H1 (cell line): ENCODE results near the gene STK39. TPM values are rescaled to one million over a fixed set of nuclear protein-coding genes. Genes with fewer than 3 reads are reported as not detected.

ENCODE experiments used
- CTCF ChIA-PET: fragments of 300-600 bp; sonication (Branson Sonifier 250); formaldehyde crosslinking; loops from one replicate; lab custom pipeline; 2021; ENCODE audit not compliant: partially characterized antibody; lab: Charles Lee
- POLR2A ChIA-PET: fragments of 300-600 bp; sonication (Branson Sonifier 250); formaldehyde crosslinking; loops from one replicate; lab custom pipeline; 2021; ENCODE audit warnings: inconsistent platforms; ENCODE audit not compliant: partially characterized antibody; lab: Charles Lee
- DNase-seq, 2 experiments: peaks; one replicate each; pipeline versions ENCODE4 v3.0.0 to v3.0.0-alpha.2; 2010 to 2022; ENCODE audit warnings: low spot score in 2 of 2, low read depth in 1 of 2, mixed read lengths in 1 of 2
- FAIRE-seq: peaks from 2 replicates; lab custom pipeline; 2011; peaks lifted over from hg19 to GRCh38; lab: Jason Lieb, UNC
- H2AFZ ChIP-seq: 2 replicates; pipeline ENCODE4 v1.8.1; 2012; ENCODE audit warnings: low read length, inconsistent platforms
- H2AK5ac ChIP-seq: 2 replicates; pipeline ENCODE4 v1.6.1; 2013; ENCODE audit warnings: low read depth, low read length
- H2BK120ac ChIP-seq: replicated peaks from 2 replicates; pipeline ENCODE3; 2013; ENCODE audit warnings: low read depth, low read length, inconsistent platforms
- H2BK12ac ChIP-seq: 2 replicates; pipeline ENCODE4 v1.6.1; 2013; ENCODE audit warnings: low read depth, low read length
- H2BK15ac ChIP-seq: 2 replicates; pipeline ENCODE4 v1.6.1; 2013; ENCODE audit warnings: low read length
- H2BK20ac ChIP-seq: 2 replicates; pipeline ENCODE4 v1.6.1; 2013; ENCODE audit warnings: low read length
- H2BK5ac ChIP-seq: 2 replicates; pipeline ENCODE4 v1.6.1; 2013; ENCODE audit warnings: low read depth, low read length
- H3K14ac ChIP-seq: 2 replicates; pipeline ENCODE4 v1.6.1; 2013; ENCODE audit warnings: inconsistent platforms; ENCODE audit not compliant: insufficient read length
- H3K18ac ChIP-seq: 2 replicates; pipeline ENCODE4 v1.6.1; 2013; ENCODE audit warnings: low read length; ENCODE audit errors: extremely low read depth
- H3K23ac ChIP-seq: 2 replicates; pipeline ENCODE4 v1.6.1; 2013; ENCODE audit warnings: inconsistent platforms; ENCODE audit not compliant: insufficient read length
- H3K23me2 ChIP-seq: 2 replicates; pipeline ENCODE4 v1.6.1; 2013; ENCODE audit warnings: low read depth, low read length
- H3K27ac ChIP-seq: 2 replicates; pipeline ENCODE4 v1.6.1; 2011; ENCODE audit warnings: low read depth, low read length, inconsistent platforms
- H3K27me3 ChIP-seq, 4 experiments: replicated peaks in 1 of 4; 1 replicate in 1 of 4; 2 replicates in 3 of 4; pipeline versions ENCODE4 v1.6.1 to v1.8.1; 2011 to 2013; ENCODE audit warnings: low read length in 3 of 4, mild to moderate bottlenecking in 3 of 4, inconsistent platforms in 2 of 4, mixed read lengths in 2 of 4, moderate library complexity in 1 of 4; ENCODE audit not compliant: control insufficient read depth in 3 of 4, insufficient read depth in 3 of 4; ENCODE audit errors: extremely low read depth in 1 of 4
- H3K36me3 ChIP-seq, 4 experiments: 2 replicates each; pipeline versions ENCODE4 v1.6.1 to v1.8.1; 2011 to 2013; ENCODE audit warnings: mild to moderate bottlenecking in 4 of 4, low read length in 3 of 4, moderate library complexity in 2 of 4, control low read depth in 1 of 4, inconsistent platforms in 1 of 4; ENCODE audit not compliant: insufficient read depth in 4 of 4, control insufficient read depth in 2 of 4
- H3K4ac ChIP-seq: replicated peaks from 2 replicates; pipeline ENCODE3; 2013; ENCODE audit warnings: low read length, low read depth, mixed read lengths, inconsistent platforms; ENCODE audit not compliant: insufficient read length
- H3K4me1 ChIP-seq, 4 experiments: replicated peaks in 1 of 4; 1 replicate in 1 of 4; 2 replicates in 3 of 4; pipeline versions ENCODE4 v1.6.1 to v1.8.1; 2011 to 2013; ENCODE audit warnings: low read length in 3 of 4, inconsistent platforms in 2 of 4, mixed read lengths in 1 of 4; ENCODE audit not compliant: insufficient read depth in 4 of 4, control insufficient read depth in 3 of 4
- H3K4me2 ChIP-seq, 2 experiments: 2 replicates each; pipeline versions ENCODE4 v1.6.1 to v1.8.1; 2011 to 2013; ENCODE audit warnings: low read depth in 2 of 2, low read length in 2 of 2, control low read depth in 1 of 2, inconsistent platforms in 1 of 2, mild to moderate bottlenecking in 1 of 2; ENCODE audit not compliant: insufficient read depth in 1 of 2
- H3K4me3 ChIP-seq, 4 experiments: fragments of 200-600, 300-600 bp in 1 of 4; sonication (generic), shearing (Covaris generic), sonication (Bioruptor Twin) in 1 of 4; 2 replicates each; pipeline versions ENCODE4 v1.5.1 to v1.8.1; 2011 to 2016; ENCODE audit warnings: low read length in 4 of 4, low read depth in 3 of 4, control low read depth in 2 of 4, inconsistent platforms in 2 of 4, mild to moderate bottlenecking in 2 of 4, mixed read lengths in 1 of 4, moderate library complexity in 1 of 4; ENCODE audit not compliant: insufficient read depth in 2 of 4; ENCODE audit errors: extremely low read depth in 1 of 4
- H3K56ac ChIP-seq: replicated peaks from 2 replicates; pipeline ENCODE3; 2013; ENCODE audit warnings: low read depth, mild to moderate bottlenecking, mixed read lengths, low read length, inconsistent platforms; ENCODE audit not compliant: insufficient read length
- H3K79me1 ChIP-seq: 2 replicates; pipeline ENCODE4 v1.6.1; 2013; ENCODE audit warnings: low read depth, low read length, control low read depth
- H3K79me2 ChIP-seq, 2 experiments: 2 replicates each; pipeline versions ENCODE4 v1.6.1 to v1.8.1; 2012 to 2013; ENCODE audit warnings: low read length in 2 of 2, mild to moderate bottlenecking in 2 of 2, inconsistent platforms in 1 of 2; ENCODE audit not compliant: insufficient read depth in 2 of 2, control insufficient read depth in 1 of 2
- H3K9ac ChIP-seq, 4 experiments: replicated peaks in 1 of 4; 1 replicate in 1 of 4; 2 replicates in 3 of 4; pipeline versions ENCODE4 v1.6.1 to v1.8.1; 2011 to 2013; ENCODE audit warnings: low read depth in 3 of 4, low read length in 3 of 4, control low read depth in 2 of 4, mild to moderate bottlenecking in 2 of 4, moderate library complexity in 2 of 4, inconsistent platforms in 1 of 4; ENCODE audit errors: extremely low read depth in 1 of 4
- H3K9me3 ChIP-seq, 2 experiments: 2 replicates each; pipeline versions ENCODE4 v1.6.1 to v1.8.1; 2012 to 2013; ENCODE audit warnings: mild to moderate bottlenecking in 2 of 2, moderate library complexity in 2 of 2, control low read depth in 1 of 2, inconsistent platforms in 1 of 2, low read depth in 1 of 2, low read length in 1 of 2, mixed read lengths in 1 of 2; ENCODE audit not compliant: insufficient read depth in 2 of 2
- H4K20me1 ChIP-seq, 2 experiments: replicated peaks in 1 of 2; 2 replicates each; pipeline versions ENCODE3 to v1.8.1; 2011 to 2013; ENCODE audit warnings: inconsistent platforms in 2 of 2, low read length in 2 of 2, mild to moderate bottlenecking in 1 of 2; ENCODE audit not compliant: insufficient read depth in 2 of 2, control insufficient read depth in 1 of 2
- H4K5ac ChIP-seq: 2 replicates; pipeline ENCODE4 v1.6.1; 2013; ENCODE audit warnings: low read length, low read depth, mixed read lengths, inconsistent platforms; ENCODE audit not compliant: insufficient read length
- H4K8ac ChIP-seq: 2 replicates; pipeline ENCODE4 v1.8.0; 2013; ENCODE audit warnings: mild to moderate bottlenecking, moderate library complexity, low read length, inconsistent platforms; ENCODE audit not compliant: insufficient read depth; ENCODE audit errors: extremely low read depth
- H4K91ac ChIP-seq: replicated peaks from 2 replicates; pipeline ENCODE3; 2013; ENCODE audit warnings: low read length, mixed read lengths, inconsistent platforms; ENCODE audit not compliant: insufficient read length
- BCL11A ChIP-seq, 2 experiments: IDR thresholded peaks; one replicate each; pipeline ENCODE4 v1.6.1; 2011; ENCODE audit warnings: low read depth in 2 of 2, low read length in 2 of 2, mild to moderate bottlenecking in 2 of 2
- CEBPB ChIP-seq: IDR thresholded peaks from 2 replicates; pipeline ENCODE4 v1.6.1; 2012; ENCODE audit warnings: low read depth, low read length
- CHD2 ChIP-seq: IDR thresholded peaks from 2 replicates; pipeline ENCODE4 v1.6.1; 2012; ENCODE audit warnings: low read length, improper control_type of control experiment
- CREB1 ChIP-seq: IDR thresholded peaks from 2 replicates; pipeline ENCODE4 v1.6.1; 2012; ENCODE audit warnings: inconsistent platforms
- HDAC6 ChIP-seq: IDR thresholded peaks from one replicate; pipeline ENCODE4 v1.7.1; 2012; ENCODE audit warnings: low read depth, mild to moderate bottlenecking, inconsistent platforms, low read length, moderate library complexity
- KDM5A ChIP-seq: fragments of 200-600 bp; IDR thresholded peaks from 2 replicates; pipeline ENCODE4 v1.7.1; 2012; ENCODE audit warnings: mild to moderate bottlenecking, low read length, inconsistent platforms, mixed read lengths
- POLR2A ChIP-seq, 2 experiments: IDR thresholded peaks; 1 replicate in 1 of 2; 2 replicates in 1 of 2; pipeline ENCODE4 v1.6.1; 2011; ENCODE audit warnings: low read depth in 2 of 2, low read length in 2 of 2, mild to moderate bottlenecking in 2 of 2; ENCODE audit errors: control extremely low read depth in 1 of 2
- POLR2AphosphoS5 ChIP-seq: IDR thresholded peaks from 2 replicates; pipeline ENCODE4 v1.6.1; 2011; ENCODE audit warnings: low read depth, low read length
- RBBP5 ChIP-seq: IDR thresholded peaks from 2 replicates; pipeline ENCODE4 v1.7.1; 2012; ENCODE audit warnings: low read depth, mild to moderate bottlenecking, inconsistent platforms, low read length, moderate library complexity, borderline replicate concordance
- SIN3A ChIP-seq, 2 experiments: IDR thresholded peaks in 1 of 2; conservative IDR thresholded peaks in 1 of 2; 2 replicates each; pipeline ENCODE4 v1.6.1; 2011 to 2012; ENCODE audit warnings: low read length in 2 of 2, improper control_type of control experiment in 1 of 2, low read depth in 1 of 2, mild to moderate bottlenecking in 1 of 2
- SIRT6 ChIP-seq: IDR thresholded peaks from one replicate; pipeline ENCODE4 v1.7.1; 2012; ENCODE audit warnings: low read length, inconsistent platforms
- SRF ChIP-seq: IDR thresholded peaks from 2 replicates; pipeline ENCODE4 v1.6.1; 2011; ENCODE audit warnings: mild to moderate bottlenecking, low read depth, low read length, moderate library complexity
- TAF1 ChIP-seq: IDR thresholded peaks from 2 replicates; pipeline ENCODE4 v1.6.1; 2011; ENCODE audit warnings: mild to moderate bottlenecking, low read depth, low read length
- ZNF274 ChIP-seq: IDR thresholded peaks from 2 replicates; pipeline ENCODE4 v1.7.0; 2012; ENCODE audit warnings: low read length, borderline replicate concordance; ENCODE audit errors: extremely low read depth
- WGBS, 2 experiments: shearing (Covaris generic) in 1 of 2; methylation state at CpG; one replicate each; pipeline versions ENCODE4 v1.1.6 to v1.1.7; 2013 to 2015; ENCODE audit warnings: low lambda C conversion rate in 2 of 2, mixed read lengths in 2 of 2, inconsistent platforms in 1 of 2, low coverage in 1 of 2, missing lambda C conversion rate in 1 of 2; ENCODE audit not compliant: insufficient replicate concordance in 2 of 2, insufficient coverage in 1 of 2, insufficient read length in 1 of 2; ENCODE audit errors: extremely low coverage in 1 of 2, missing lambda C conversion rate in 1 of 2; 5-methylcytosine and 5-hydroxymethylcytosine counted together
- polyA plus RNA-seq, 7 experiments: library from polyadenylated mRNA; depleted of rRNA in 3 of 7; stranded (reverse) in 5 of 7; unstranded in 2 of 7; fragments of >200 nt in 5 of 7; fragments of 200-250 nt in 2 of 7; gene quantifications; 1 replicate in 5 of 7; 2 replicates in 1 of 7; 4 replicates in 1 of 7; pipeline versions ENCODE4 v1.2.1 to v1.2.3, GENCODE V29; 2011 to 2013; ENCODE audit warnings: missing spikeins in 2 of 7, mixed read lengths in 2 of 7
- total RNA-seq: library from RNA; stranded (reverse); fragmentation: NEBNext Ultra II Directional; extraction: Animal tissue kit (Norgen Biotek cat#: 25700); gene quantifications from 2 replicates; pipeline ENCODE4 v1.2.1, GENCODE V29; 2021

Gene STK39
- total and polyA plus RNA-seq, 2 of the 8 experiments (the other 6 are each of a cell fraction or from before 2014, with no cell fraction given) = 13.7 to 23.8 TPM

GRCh38 chr2:168147830-168148794 lies 99.3 kb downstream of the STK39 start:
- Histone ChIP-seq H2AK5ac (no peak overlapping the region), H3K14ac (no peak overlapping the region), H3K9ac (no peak overlapping the region), H3K4me2 (no peak overlapping the region), H3K9me3 (no peaks in the 10 kb centered on the region), H3K18ac (no peak overlapping the region), H2BK120ac (no peak overlapping the region), H3K4me1 (peaks cover 0 to 3% (median 2%) of the 10 kb centered on the region in 4 experiments; a peak in 2 of 7 replicates), H4K8ac (no peak overlapping the region), H2AFZ (no peak overlapping the region), H2BK5ac (no peak overlapping the region), H3K79me2 (no peaks in the 10 kb centered on the region), H2BK15ac (no peak overlapping the region), H3K79me1 (no peaks in the 10 kb centered on the region), H2BK12ac (no peak overlapping the region), H3K27ac (no peak overlapping the region), H3K23ac (no peak overlapping the region), H4K5ac (no peak overlapping the region), H3K23me2 (no peaks in the 10 kb centered on the region), H4K91ac (no peak overlapping the region), H3K27me3 (no peaks in the 10 kb centered on the region), H3K4ac (no peak overlapping the region), H3K56ac (no peak overlapping the region), H2BK20ac (no peak overlapping the region), H3K4me3 (no peak overlapping the region), H4K20me1 (no peaks in the 10 kb centered on the region), H3K36me3 (no peaks in the 10 kb centered on the region)
- no peak for FAIRE-seq
- CTCF ChIA-PET = interaction anchor here (0.6 to 1.1 kb wide), 6 partner anchors 9 to 1609 kb away, joined by 3 to 4 read pairs (median 3); no protein-coding TSS in a partner anchor
- POLR2A ChIA-PET = no interaction called here
- WGBS, 2 experiments = 71% methylated on average over 8 of the region's 8 CpGs; no CpG with 5 or more reads in 1 of the 2 experiments
- no peak for DNase-seq
- TF ChIP-seq RBBP5 (no peak), SRF (no peak), BCL11A (IDR thresholded peaks at IDR 0.05; ENCODE audit: low read depth in 2 of 2, low read length in 2 of 2) (no peak), CHD2 (no peak), TAF1 (no peak), SIRT6 (no peak), CEBPB (no peak), KDM5A (no peak), POLR2AphosphoS5 (no peak), HDAC6 (no peak), CREB1 (no peak), ZNF274 (no peak), POLR2A (IDR thresholded peaks at IDR 0.05; ENCODE audit: control extremely low read depth in 1 of 2, low read depth in 2 of 2, low read length in 2 of 2) (no peak), SIN3A (conservative IDR thresholded peaks at IDR 0.05 in 1 of 2, IDR thresholded peaks at IDR 0.05 in 1 of 2; ENCODE audit: low read depth in 1 of 2, low read length in 2 of 2) (no peak)
